Measurements from ENCODE around the gene MN1. TPM values are rescaled to one million over a fixed set of nuclear protein-coding genes. Genes with fewer than 3 reads are reported as not detected.

The MN1 gene
- total RNA-seq, 1 donor from 2014 or later = 4.5 TPM

GRCh38 chr22:27719535-27720227 is 81.9 kb downstream of the MN1 start:
- DNase-seq (ENCODE audit: low read depth) = no peak
- no peak for TF ChIP-seq CTCF (IDR thresholded peaks at IDR 0.05; ENCODE audit: insufficient read depth, low read length, poor library complexity, severe bottlenecking)

GRCh38 chr22:27719036-27719347 is 82.6 kb downstream of the MN1 start:
- no peak for TF ChIP-seq CTCF (IDR thresholded peaks at IDR 0.05; ENCODE audit: insufficient read depth, low read length, poor library complexity, severe bottlenecking)
- H3K27me3 ChIP-seq (ENCODE audit: control insufficient read depth, insufficient read depth, low read length) = no peaks in the 10 kb centered on the region
- H3K36me3 ChIP-seq (ENCODE audit: control insufficient read depth, insufficient read depth, low read length) = no peaks in the 10 kb centered on the region
- no peak for DNase-seq (ENCODE audit: low read depth)
- no peak overlapping the region for H3K4me3 ChIP-seq (ENCODE audit: low read depth, low read length)

More at GRCh38 chr22:27719535-27720227, 81.9 kb downstream of the MN1 start:
- no peak overlapping the region for H3K4me3 ChIP-seq (ENCODE audit: low read depth, low read length)
- no peaks in the 10 kb centered on the region for H3K27me3 ChIP-seq (ENCODE audit: control insufficient read depth, insufficient read depth, low read length)
- H3K36me3 ChIP-seq (ENCODE audit: control insufficient read depth, insufficient read depth, low read length) = no peaks in the 10 kb centered on the region

- Histone ChIP-seq H3K4me3 (ENCODE audit: low read depth, low read length) (no peak overlapping the region), H3K36me3 (ENCODE audit: control insufficient read depth, insufficient read depth, low read length) (no peaks in the 10 kb centered on the region), H3K27me3 (ENCODE audit: control insufficient read depth, insufficient read depth, low read length) (no peaks in the 10 kb centered on the region)
- DNase-seq (ENCODE audit: low read depth) = peak; percentile 81
- no peak for TF ChIP-seq CTCF (IDR thresholded peaks at IDR 0.05; ENCODE audit: insufficient read depth, low read length, poor library complexity, severe bottlenecking)
Observed at GRCh38 chr22:27718186-27719035, 83.1 kb downstream of the MN1 start.

- Histone ChIP-seq H3K27me3 (ENCODE audit: control insufficient read depth, insufficient read depth, low read length) (no peaks in the 10 kb centered on the region), H3K4me3 (ENCODE audit: low read depth, low read length) (no peak overlapping the region), H3K36me3 (ENCODE audit: control insufficient read depth, insufficient read depth, low read length) (no peaks in the 10 kb centered on the region)
- DNase-seq (ENCODE audit: low read depth) = no peak
- TF ChIP-seq CTCF (IDR thresholded peaks at IDR 0.05; ENCODE audit: insufficient read depth, low read length, poor library complexity, severe bottlenecking) = no peak
Observed at GRCh38 chr22:27717094-27717493, 84.5 kb downstream of the MN1 start.

- Histone ChIP-seq H3K27me3 (ENCODE audit: control insufficient read depth, insufficient read depth, low read length) (no peaks in the 10 kb centered on the region), H3K36me3 (ENCODE audit: control insufficient read depth, insufficient read depth, low read length) (no peaks in the 10 kb centered on the region), H3K4me3 (ENCODE audit: low read depth, low read length) (no peak overlapping the region)
- no peak for TF ChIP-seq CTCF (IDR thresholded peaks at IDR 0.05; ENCODE audit: insufficient read depth, low read length, poor library complexity, severe bottlenecking)
- no peak for DNase-seq (ENCODE audit: low read depth)
Observed at GRCh38 chr22:27716074-27716473, 85.5 kb downstream of the MN1 start.
